Measurements from ENCODE around the gene LAPTM5.

The LAPTM5 gene

DNA sequence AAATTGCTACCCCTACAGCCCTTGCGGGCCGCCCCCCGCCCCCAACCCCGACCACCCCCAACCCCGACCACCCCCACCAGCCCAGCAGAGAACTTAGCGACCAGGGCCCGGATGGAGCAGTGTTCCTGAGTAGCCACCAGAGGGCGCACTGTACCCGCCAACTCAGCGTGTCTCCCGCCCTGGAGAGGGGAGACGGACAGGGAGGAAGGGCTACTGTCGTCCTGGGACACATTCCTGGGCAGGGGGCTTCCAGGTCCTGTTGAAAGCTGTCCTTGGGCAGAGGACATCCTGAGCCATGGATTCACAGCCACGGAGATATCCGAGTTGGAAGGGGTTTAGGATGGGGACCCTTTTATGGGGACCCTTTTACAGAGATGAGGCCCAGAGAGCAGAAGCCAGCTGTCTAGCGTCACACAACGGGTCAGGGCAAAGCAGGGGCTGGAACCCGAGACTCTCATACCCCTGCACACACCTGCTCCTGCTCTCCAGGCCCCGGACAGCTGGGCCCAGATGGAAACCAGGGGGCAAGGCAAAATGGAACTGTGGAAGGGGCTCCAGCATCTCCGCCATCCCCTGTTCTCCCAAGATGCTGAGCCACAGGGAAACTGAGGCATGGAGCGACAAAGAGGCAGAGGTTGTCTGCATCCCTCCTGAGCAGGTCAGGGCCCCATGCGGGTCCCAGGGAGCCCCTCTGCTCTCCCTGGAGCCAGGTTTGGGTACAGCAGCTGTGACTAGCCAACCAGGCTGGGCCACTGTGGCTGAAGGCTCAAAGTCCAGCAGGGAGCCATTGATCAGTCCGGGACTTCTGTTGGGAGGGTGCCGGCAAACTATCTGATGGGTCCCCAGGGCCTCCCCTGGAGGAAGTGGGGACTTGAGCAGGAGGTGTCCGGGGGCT is 25.0 kb upstream of the LAPTM5 start:
- Histone ChIP-seq H3K4me3 (ENCODE audit: low read length) (no peak overlapping the region), H3K36me3 (ENCODE audit: insufficient read depth, low read length) (no peaks in the 10 kb centered on the region), H3K27me3 (ENCODE audit: insufficient read depth, low read length) (no peaks in the 10 kb centered on the region), H3K4me1 (ENCODE audit: insufficient read depth, low read length) (peaks cover 12% of the 10 kb centered on the region), H3K9me3 (ENCODE audit: low read length) (no peaks in the 10 kb centered on the region), H2AFZ (ENCODE audit: low read depth, low read length) (no peak overlapping the region)

DNA sequence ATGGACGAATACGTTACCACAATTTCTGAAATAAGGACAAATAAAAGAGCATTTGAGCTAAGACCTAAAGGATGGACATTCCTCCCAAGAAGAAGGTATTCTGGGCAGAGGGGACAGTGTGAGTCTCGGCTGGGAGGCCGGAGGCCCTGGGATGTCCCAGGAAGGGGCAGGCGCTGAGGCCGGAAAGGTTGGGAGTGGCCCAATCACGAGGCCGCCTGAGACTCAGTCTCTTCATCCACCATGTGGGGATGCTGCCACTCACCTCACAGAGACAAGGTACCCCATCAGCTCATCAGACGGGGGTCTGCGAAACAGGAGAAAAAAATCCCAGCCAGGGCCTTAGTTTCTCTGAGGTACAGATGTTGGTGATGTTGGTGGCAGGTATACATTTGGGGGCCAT is 24.3 kb upstream of the LAPTM5 start:
- Histone ChIP-seq H3K9me3 (ENCODE audit: low read length) (no peaks in the 10 kb centered on the region), H3K36me3 (ENCODE audit: insufficient read depth, low read length) (no peaks in the 10 kb centered on the region), H3K4me3 (ENCODE audit: low read length) (no peak overlapping the region), H3K4me1 (ENCODE audit: insufficient read depth, low read length) (peaks cover 7% of the 10 kb centered on the region), H3K27me3 (ENCODE audit: insufficient read depth, low read length) (no peaks in the 10 kb centered on the region), H2AFZ (ENCODE audit: low read depth, low read length) (no peak overlapping the region)

DNA sequence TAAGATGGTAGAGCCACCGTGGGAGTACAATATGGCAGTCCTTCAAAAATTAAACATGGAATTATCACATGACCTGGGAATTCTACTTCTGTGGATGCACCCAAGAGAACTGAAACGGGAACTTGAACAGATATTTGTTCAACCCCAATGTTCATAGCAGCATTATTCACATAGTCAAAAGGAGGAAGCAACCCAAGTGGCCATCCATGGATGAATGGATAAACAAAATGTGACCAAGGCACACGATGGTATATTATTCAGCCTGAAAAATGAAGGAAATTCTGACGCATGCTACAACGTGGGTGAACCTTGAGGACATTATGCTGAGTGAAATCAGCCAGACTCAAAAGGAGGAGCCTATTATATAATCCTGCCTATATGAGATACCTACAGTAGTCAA is 22.8 kb upstream of the LAPTM5 start:
- H3K9me3 ChIP-seq (ENCODE audit: low read length): no peaks in the 10 kb centered on the region
- no peaks in the 10 kb centered on the region for H3K27me3 ChIP-seq (ENCODE audit: insufficient read depth, low read length)
- no peak overlapping the region for H2AFZ ChIP-seq (ENCODE audit: low read depth, low read length)
- H3K4me3 ChIP-seq (ENCODE audit: low read length): no peak overlapping the region
- no peaks in the 10 kb centered on the region for H3K36me3 ChIP-seq (ENCODE audit: insufficient read depth, low read length)
- no peaks in the 10 kb centered on the region for H3K4me1 ChIP-seq (ENCODE audit: insufficient read depth, low read length)

DNA sequence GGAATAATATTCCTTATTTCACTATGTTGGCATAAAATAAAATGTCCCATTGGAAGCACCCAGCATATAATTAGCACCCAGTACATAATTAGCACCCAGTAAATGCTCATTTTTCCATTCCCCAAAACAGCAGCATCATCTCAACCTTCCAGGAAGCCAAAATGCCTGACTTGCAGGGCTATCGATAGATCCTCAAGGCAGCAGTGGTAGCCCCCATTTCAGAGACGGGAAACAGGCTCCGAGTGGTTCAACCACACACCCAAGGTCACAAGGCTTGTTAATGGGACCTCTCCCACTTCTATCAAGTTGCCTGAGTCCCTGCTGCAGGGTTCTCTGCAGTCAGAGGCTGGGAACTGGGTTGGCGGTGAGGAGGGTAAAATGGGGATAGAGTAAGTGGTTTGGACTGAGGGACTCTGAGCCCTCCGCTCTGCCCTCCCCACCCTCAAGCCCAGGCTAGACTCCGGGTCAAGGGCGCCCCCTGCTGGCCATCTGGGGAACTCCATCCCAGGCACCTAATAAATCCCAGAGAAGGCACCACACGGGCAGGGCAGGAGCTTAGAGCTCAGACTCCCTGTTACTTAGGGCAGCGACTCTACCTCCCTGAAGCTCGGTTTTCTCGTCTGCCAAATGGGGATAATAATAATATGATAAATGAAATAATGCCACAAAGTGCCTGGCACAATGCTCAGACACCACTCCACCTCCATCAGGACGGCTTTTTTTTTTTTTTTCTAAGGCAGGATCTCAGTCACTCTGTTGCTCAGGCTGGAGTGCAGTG is 21.9 kb upstream of the LAPTM5 start:
- Histone ChIP-seq H3K27me3 (ENCODE audit: insufficient read depth, low read length) (no peaks in the 10 kb centered on the region), H2AFZ (ENCODE audit: low read depth, low read length) (no peak overlapping the region), H3K9me3 (ENCODE audit: low read length) (no peaks in the 10 kb centered on the region), H3K36me3 (ENCODE audit: insufficient read depth, low read length) (no peaks in the 10 kb centered on the region), H3K4me1 (ENCODE audit: insufficient read depth, low read length) (no peaks in the 10 kb centered on the region), H3K4me3 (ENCODE audit: low read length) (no peak overlapping the region)

DNA sequence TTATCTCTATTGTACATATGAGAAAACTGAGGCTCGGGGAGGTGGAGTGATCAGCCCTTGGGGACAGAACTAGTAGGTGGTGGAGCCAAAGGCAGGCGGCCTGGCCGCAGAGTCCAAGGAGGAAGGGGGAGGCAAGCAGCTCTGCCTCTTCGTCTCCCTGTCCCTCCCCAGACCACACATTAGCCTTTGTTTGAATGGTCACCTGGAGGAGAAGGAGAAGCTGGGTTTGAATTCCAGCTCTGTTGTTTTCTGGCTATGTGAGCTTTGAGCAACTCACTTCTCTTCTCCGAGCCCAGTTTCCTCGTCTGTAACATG is 21.4 kb upstream of the LAPTM5 start:
- H3K4me3 ChIP-seq (ENCODE audit: low read length): no peak overlapping the region
- no peaks in the 10 kb centered on the region for H3K36me3 ChIP-seq (ENCODE audit: insufficient read depth, low read length)
- H2AFZ ChIP-seq (ENCODE audit: low read depth, low read length): no peak overlapping the region
- no peaks in the 10 kb centered on the region for H3K27me3 ChIP-seq (ENCODE audit: insufficient read depth, low read length)
- H3K4me1 ChIP-seq (ENCODE audit: insufficient read depth, low read length): peaks cover 4% of the 10 kb centered on the region
- no peaks in the 10 kb centered on the region for H3K9me3 ChIP-seq (ENCODE audit: low read length)

- H3K36me3 ChIP-seq (ENCODE audit: insufficient read depth, low read length): no peaks in the 10 kb centered on the region
- H2AFZ ChIP-seq (ENCODE audit: low read depth, low read length): no peak overlapping the region
- no peaks in the 10 kb centered on the region for H3K9me3 ChIP-seq (ENCODE audit: low read length)
- H3K4me1 ChIP-seq (ENCODE audit: insufficient read depth, low read length): peaks cover 7% of the 10 kb centered on the region
- no peaks in the 10 kb centered on the region for H3K27me3 ChIP-seq (ENCODE audit: insufficient read depth, low read length)
- no peak overlapping the region for H3K4me3 ChIP-seq (ENCODE audit: low read length)
Measured at GRCh38 chr1:30778154-30778978, 20.8 kb upstream of the LAPTM5 start.

DNA sequence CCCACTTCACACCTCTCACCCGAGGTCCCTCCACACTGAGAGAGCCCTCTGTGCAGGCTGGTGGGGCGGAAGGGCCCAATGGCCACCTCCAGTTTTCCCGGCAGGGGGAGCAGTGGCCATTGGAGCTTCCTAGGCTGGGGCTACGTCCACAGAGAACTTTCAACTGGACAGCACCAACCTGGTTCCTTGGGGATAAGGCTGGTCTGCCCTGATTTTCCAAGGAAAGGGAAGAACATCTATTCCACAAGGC is 20.3 kb upstream of the LAPTM5 start:
- Histone ChIP-seq H3K36me3 (ENCODE audit: insufficient read depth, low read length) (no peaks in the 10 kb centered on the region), H3K9me3 (ENCODE audit: low read length) (no peaks in the 10 kb centered on the region), H3K4me3 (ENCODE audit: low read length) (no peak overlapping the region), H2AFZ (ENCODE audit: low read depth, low read length) (no peak overlapping the region), H3K27me3 (ENCODE audit: insufficient read depth, low read length) (no peaks in the 10 kb centered on the region), H3K4me1 (ENCODE audit: insufficient read depth, low read length) (peaks cover 7% of the 10 kb centered on the region)

- no peak overlapping the region for H2AFZ ChIP-seq (ENCODE audit: low read depth, low read length)
- no peaks in the 10 kb centered on the region for H3K9me3 ChIP-seq (ENCODE audit: low read length)
- H3K27me3 ChIP-seq (ENCODE audit: insufficient read depth, low read length): no peaks in the 10 kb centered on the region
- H3K36me3 ChIP-seq (ENCODE audit: insufficient read depth, low read length): no peaks in the 10 kb centered on the region
- no peak overlapping the region for H3K4me3 ChIP-seq (ENCODE audit: low read length)
- H3K4me1 ChIP-seq (ENCODE audit: insufficient read depth, low read length): peaks cover 7% of the 10 kb centered on the region
Measured at GRCh38 chr1:30777060-30777903, 19.7 kb upstream of the LAPTM5 start.

GRCh38 chr1:30776097-30777059 is 18.8 kb upstream of the LAPTM5 start:
- Histone ChIP-seq H3K4me1 (ENCODE audit: insufficient read depth, low read length) (peaks cover 7% of the 10 kb centered on the region), H3K4me3 (ENCODE audit: low read length) (no peak overlapping the region), H2AFZ (ENCODE audit: low read depth, low read length) (no peak overlapping the region), H3K36me3 (ENCODE audit: insufficient read depth, low read length) (no peaks in the 10 kb centered on the region), H3K9me3 (ENCODE audit: low read length) (no peaks in the 10 kb centered on the region), H3K27me3 (ENCODE audit: insufficient read depth, low read length) (no peaks in the 10 kb centered on the region)

DNA sequence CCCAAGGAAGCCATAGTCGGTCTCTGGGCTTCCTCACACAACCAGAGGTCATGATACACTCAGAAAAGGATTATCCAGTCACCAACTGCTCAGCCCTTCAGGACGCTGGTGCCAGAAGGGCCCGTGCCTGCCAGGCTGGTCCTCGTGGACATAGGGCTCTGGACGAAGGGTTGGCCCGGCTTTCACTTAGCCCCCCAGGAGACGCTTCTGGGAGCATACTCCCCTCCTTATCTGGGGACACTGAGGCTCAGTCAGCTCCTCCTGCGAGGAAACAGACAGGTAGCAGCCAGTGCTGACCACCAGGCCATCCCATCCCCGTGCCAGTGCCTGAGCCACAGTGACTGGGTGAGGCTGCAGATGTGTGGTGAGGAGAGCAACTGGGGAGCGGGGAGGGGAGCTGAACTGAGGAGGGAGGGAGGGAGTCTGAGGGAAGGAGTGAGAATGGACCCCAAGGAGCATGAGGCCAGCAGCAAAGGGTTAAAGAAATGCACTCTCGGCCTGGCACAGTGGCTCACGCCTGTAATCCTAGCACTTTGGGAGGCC is 17.9 kb upstream of the LAPTM5 start:
- Histone ChIP-seq H3K36me3 (ENCODE audit: insufficient read depth, low read length) (no peaks in the 10 kb centered on the region), H3K27me3 (ENCODE audit: insufficient read depth, low read length) (peaks cover 2% of the 10 kb centered on the region), H3K4me3 (ENCODE audit: low read length) (no peak overlapping the region), H3K9me3 (ENCODE audit: low read length) (no peaks in the 10 kb centered on the region), H3K4me1 (ENCODE audit: insufficient read depth, low read length) (peaks cover 7% of the 10 kb centered on the region), H2AFZ (ENCODE audit: low read depth, low read length) (no peak overlapping the region)

GRCh38 chr1:30774550-30775432 is 17.2 kb upstream of the LAPTM5 start:
- peaks cover 2% of the 10 kb centered on the region for H3K27me3 ChIP-seq (ENCODE audit: insufficient read depth, low read length)
- no peaks in the 10 kb centered on the region for H3K9me3 ChIP-seq (ENCODE audit: low read length)
- no peaks in the 10 kb centered on the region for H3K36me3 ChIP-seq (ENCODE audit: insufficient read depth, low read length)
- no peak overlapping the region for H3K4me3 ChIP-seq (ENCODE audit: low read length)
- peaks cover 7% of the 10 kb centered on the region for H3K4me1 ChIP-seq (ENCODE audit: insufficient read depth, low read length)
- H2AFZ ChIP-seq (ENCODE audit: low read depth, low read length): no peak overlapping the region

All from neuron (in vitro differentiated cells).